ENCODE measurements around the gene CILP.
"Not testable (repeated sequence)": the region's sequence is repeated elsewhere in the genome, so short reads cannot be mapped to it uniquely, and the experiment has no call there.

CILP gene, protein sequence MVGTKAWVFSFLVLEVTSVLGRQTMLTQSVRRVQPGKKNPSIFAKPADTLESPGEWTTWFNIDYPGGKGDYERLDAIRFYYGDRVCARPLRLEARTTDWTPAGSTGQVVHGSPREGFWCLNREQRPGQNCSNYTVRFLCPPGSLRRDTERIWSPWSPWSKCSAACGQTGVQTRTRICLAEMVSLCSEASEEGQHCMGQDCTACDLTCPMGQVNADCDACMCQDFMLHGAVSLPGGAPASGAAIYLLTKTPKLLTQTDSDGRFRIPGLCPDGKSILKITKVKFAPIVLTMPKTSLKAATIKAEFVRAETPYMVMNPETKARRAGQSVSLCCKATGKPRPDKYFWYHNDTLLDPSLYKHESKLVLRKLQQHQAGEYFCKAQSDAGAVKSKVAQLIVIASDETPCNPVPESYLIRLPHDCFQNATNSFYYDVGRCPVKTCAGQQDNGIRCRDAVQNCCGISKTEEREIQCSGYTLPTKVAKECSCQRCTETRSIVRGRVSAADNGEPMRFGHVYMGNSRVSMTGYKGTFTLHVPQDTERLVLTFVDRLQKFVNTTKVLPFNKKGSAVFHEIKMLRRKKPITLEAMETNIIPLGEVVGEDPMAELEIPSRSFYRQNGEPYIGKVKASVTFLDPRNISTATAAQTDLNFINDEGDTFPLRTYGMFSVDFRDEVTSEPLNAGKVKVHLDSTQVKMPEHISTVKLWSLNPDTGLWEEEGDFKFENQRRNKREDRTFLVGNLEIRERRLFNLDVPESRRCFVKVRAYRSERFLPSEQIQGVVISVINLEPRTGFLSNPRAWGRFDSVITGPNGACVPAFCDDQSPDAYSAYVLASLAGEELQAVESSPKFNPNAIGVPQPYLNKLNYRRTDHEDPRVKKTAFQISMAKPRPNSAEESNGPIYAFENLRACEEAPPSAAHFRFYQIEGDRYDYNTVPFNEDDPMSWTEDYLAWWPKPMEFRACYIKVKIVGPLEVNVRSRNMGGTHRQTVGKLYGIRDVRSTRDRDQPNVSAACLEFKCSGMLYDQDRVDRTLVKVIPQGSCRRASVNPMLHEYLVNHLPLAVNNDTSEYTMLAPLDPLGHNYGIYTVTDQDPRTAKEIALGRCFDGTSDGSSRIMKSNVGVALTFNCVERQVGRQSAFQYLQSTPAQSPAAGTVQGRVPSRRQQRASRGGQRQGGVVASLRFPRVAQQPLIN

DNA sequence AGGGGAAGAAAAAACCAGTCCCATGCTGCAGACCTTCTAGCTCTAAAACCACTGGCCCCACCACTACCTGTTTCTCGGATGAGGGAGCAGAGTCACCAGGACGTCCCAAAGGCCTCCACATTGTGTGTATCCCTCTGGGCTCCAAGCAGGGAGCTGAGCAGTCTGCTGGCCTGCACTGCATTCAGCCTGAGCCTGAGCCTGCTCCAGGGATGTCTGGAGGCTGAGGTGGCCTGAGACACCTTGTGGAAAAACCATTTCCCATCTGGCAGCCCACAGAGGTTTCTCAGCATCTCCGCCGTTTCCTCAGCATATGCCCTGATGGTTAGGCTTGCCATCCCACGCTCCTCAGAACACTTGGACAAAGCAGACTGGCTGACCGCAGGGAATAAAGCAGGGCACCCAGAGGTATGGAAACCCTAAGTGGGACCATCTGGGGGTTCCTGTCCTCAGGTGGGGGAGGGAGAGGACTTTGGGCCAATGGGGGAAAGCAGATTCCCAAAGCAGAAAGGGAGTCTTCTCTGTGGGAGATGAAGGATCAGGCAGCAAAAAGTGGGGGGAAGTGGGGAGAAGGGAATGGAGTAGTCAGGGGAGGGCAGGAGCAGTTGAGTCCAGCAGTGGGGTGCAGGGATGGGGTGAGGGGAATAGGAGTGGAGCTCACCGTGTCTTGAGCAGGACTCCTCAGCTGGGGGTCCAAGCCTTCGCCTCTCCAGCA lies at the start of gene CILP:
CILP (minus strand) TSS at position 704 of the 712 bp plus-strand sequence. CDS start 1,718 bp downstream, outside the sequence.
- DNase-seq (ENCODE audit: low read depth), result no peak

DNA sequence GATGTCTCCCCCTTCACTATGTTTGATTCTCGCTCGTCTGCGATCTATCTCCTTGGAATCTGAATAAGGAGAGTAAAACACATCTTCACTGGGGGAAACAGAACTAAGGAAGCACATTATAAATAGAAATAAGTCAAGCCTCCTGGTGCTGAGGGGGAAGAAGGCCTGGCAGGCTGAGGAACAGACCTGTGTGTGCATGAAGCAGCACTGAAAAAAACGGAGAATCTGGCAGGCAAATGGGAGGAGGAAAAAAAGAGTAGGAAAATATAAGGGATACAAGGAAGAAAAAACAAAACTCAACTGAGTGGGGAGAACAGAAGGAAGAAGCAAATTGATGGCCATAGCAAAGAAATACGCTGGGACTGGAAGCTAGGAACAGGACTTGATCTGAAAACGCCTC lies 49.7 kb upstream of the CILP start:
- DNase-seq (ENCODE audit: low read depth), result no peak

DNA sequence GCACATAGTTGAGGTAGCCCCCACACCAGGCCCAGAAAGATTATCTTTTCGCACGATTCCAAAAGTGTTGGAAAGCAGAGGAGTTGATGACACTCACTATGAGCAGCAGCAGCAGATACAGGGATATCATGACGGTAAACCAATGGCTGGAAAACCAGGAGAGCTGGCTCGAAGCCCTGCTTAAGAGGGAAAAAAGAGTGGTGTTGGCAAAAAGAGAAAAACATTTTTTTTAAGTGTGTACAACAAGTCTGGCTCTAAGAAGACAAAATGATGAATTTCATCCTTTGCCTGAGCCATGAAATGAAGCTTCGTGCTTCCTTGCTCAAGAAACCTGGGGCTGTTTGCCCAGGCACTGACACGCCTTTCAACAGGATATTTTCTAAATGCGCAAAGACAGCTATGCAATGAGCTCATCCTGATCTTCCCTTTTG lies 48.1 kb upstream of the CILP start:
- no peak for DNase-seq (ENCODE audit: low read depth)

DNA sequence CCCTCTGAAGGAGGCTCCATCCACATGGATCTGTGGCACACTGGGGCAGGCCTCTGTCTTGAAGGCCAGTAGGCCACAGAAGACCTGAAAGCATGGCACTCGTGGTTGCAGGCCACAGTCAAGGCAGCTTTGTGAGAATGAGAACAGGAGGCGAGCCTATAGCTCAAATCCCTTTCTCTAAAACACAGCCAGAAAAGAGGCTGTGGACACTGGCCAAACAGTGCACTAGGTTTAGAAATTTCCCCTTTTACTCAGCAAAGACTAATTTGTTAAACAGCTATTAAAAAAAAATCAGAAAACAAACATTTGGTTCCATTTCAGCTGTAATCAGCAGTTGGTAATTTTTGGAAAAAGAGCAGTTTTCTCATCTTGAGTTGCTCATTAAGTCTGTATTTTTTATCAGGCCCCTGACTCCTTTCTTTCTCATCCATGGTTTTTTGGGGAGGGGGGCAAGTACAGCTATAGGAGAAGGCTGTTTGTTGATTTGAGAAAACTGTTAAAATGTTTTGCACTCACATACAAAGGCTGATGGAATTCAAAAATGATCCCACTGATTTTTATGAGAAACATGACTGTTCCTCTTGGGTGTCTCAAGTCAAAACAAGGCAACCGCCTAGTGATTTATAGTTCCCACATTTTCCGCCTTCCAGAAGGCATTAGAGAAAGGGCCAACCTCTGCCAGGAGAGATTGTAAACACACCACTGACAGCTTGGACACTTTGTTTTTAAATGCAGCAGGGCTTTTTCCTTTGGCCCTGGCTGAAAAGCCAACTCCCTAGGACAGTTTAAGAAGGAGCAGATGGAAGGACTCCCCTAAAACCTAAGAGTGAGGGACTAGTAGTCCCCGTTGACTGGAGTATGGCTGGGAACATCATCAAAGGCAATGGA lies 47.3 kb upstream of the CILP start:
- DNase-seq (ENCODE audit: low read depth), result no peak

DNA sequence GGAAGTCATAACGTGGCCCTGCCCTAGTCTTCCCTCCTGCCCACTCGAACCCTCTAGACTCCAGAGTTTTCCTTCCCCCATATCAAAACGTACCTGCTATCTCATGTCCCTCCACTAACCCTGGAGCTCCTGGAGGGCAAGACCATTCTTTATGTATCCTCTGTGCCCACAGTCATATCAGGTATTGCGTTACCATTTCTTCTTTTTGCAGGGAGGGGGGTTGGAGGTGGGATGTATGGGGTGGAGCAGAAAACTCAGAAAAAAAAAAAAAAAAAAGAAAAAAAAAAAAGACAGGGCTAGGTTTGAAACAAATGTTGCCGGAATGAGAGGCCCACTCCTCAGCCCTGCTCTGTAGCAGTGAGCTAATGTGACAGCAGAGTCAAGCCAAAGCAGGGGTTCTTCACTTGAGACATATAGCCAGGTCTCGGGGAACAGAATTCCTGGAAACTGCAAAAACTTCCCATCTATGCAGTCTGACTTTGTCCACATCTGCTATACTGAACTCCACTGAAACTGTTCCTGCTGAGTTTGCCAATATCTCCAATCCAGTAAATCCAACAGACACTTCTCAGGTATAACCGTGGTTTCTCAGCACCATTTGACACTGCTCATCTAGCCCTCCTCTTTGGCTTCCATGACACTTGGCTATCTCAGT lies 44.3 kb upstream of the CILP start:
- no peak for DNase-seq (ENCODE audit: low read depth)

DNA sequence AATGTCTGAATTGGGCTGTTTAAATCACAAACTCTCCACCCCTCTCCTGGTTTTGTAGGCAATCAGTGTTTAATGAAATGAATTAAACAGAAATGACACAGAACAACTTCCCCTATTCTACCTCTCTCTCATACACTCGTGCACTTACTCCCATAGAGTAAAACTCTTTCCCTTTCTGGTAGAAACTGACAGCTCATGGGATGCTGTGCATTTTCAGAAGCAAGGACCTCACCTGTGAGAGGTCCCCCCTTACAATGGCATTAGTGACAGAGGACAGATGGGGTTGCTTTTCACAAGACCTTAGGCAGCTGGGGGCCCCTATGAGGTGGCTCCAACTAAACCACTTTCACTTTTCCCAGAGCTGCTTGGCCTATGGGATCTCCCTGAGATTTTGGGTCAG lies 43.5 kb upstream of the CILP start:
- DNase-seq (ENCODE audit: low read depth), result no peak

DNA sequence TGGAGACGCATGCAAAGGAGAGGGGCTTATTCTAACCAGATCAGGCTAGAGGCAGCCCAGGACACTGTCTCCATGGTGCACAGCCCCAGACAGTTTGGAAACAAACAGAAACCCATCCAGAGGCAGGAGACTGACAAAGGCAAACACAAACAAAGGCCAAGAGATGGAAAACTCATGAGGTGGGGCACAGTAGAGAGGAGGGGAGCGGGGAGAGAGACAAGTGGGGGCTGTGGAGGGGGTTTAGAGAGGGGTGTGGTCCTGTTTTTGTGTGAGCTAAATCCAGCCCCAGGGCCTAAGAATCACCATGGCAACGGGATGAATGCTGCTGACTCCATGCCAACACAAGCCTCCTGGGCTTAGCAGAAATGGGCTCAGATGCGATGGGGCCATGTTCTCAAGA lies 43.1 kb upstream of the CILP start:
- no peak for DNase-seq (ENCODE audit: low read depth)

DNA sequence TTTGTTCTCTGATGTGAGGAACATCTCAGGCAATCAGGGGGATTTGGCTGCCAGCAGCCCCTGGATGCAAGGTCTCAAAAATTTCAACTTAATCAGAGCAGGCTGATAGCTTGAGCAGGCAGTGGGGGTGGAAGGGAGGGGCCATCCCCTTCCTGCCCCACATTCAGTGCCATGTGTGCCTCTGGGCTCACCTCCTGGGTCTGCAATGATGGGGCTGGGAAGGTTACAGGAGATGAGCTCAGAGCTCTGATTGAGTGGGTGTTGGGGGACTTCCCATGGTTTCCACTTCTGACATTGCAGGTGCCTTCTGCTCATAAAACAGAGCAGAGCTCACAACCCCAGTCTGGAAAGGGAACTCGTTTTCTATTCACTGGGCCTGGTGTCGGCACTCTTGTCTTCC lies 38.4 kb upstream of the CILP start:
- peak; percentile 31 for DNase-seq (ENCODE audit: low read depth)

DNA sequence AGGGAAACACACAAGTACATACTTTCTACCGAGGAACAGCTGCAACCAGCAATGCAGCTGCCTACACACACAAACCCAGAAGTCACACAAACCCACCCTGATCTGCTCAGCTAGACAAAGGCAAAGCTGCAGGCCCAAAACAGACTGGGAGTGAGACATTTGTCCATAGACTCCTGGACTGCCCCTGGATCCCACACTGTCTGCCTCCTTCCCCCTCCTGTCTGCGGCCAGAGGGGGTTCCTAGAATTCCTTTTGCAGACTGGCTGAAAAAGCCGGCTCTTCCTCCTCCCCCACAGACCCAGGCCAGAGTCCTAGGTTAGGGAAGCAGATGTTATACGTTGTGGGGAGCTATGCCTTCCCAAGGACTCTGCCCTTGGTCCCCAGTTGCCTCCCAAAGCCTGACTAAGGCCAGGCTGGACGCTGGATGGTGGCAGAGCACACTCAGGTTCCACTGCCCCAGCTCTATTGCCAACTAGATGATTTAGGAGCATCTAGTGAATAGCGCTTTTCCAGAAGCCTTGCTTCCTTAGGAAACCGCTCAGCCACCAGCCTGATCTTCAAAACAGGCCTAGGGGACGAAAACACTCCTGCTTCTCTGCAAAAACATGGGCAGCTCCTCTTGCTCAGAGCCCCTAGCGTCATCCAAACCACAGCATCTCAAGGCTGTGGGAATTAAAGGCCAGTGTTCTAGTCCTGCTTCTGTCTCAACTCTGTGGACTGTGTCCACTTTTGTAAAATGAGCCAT lies 37.4 kb upstream of the CILP start:
- no peak for DNase-seq (ENCODE audit: low read depth)

DNA sequence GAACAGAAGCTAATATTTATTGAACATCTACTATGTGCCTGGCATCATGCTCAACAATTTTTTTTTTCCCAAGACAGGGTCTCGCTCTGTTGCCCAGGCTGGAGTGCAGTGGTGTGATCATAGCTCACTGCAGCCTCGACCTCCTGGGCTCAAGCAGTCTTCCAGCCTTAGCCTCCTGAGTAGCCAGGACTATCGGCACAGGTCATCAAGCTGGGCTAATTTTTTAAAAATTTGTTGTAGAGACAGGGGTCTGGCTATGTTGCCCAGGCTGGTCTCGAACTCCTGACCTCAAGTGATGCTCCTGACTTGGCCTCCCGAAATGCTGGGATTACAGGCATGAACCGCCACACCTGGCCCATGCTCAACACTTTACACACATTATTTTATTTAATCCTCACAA lies 35.7 kb upstream of the CILP start:
- no peak for DNase-seq (ENCODE audit: low read depth)

DNA sequence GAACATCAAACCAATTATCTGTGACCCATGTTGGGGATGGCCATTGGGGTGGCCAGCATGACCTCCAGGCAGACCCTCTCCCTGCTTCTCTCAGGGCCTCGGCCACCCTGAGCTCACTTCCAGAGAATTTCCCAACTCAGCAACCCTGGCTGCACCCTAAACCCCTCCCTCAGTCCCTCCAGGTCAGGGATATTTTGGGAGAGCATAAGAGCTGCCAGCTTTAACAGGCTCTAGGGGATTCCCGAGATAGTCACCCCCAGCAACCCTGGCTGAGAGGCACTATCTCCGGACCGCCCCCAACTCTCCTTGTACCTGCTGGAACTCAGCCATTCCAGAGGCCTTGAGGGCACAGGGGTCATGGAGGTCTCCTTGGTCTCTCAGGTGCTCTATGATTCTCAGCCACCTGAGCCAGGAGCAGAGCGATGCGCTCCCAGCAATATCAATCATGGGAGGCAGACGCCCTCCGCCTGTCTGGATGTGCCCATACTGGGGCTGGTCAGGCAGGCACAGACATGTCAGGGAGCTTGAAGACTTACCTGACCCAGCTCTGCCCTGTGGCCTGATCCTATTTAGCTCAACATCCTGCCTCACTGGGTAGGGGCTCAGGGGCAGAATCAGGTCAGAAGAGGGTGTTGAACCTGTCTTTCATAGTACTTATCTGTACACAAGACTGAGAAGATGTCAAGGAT lies 34.9 kb upstream of the CILP start:
- no peak for DNase-seq (ENCODE audit: low read depth)

DNA sequence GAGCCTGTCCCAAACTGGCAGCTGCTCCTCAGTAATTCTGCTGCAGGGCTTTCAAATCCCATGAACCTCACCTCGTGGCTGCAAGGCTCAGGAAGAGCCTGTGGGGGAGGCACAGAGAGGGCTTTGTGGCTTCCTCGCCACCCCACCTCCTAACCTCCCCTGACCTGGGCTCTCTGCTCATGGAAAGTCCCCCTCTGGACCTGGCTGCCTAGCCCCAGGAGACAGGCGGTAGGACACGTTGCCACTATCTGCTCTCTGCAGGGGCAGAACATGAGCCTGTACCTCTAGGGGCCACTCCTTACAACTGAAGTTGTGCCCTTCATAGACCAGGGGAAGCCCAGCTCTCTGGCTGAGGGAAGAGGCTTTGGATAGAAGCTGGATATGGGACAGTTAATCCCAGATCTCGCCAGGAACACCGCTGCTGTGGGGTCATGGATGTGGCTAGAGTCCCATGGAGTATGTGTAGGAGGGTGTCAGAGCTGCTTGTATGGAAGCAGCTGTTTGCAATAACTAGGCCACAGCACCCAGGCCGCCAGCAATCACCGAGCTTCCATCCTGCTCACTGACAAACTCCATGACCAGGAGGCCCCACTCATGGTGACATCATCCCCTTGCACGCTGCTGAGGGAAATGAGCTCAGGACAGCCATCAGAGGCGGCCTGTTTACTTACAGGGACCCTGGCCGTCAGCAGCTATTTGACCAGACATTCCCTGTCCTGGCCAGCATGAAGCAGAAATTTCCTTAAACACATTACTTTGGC lies 34.0 kb upstream of the CILP start:
- DNase-seq (ENCODE audit: low read depth), result no peak

DNA sequence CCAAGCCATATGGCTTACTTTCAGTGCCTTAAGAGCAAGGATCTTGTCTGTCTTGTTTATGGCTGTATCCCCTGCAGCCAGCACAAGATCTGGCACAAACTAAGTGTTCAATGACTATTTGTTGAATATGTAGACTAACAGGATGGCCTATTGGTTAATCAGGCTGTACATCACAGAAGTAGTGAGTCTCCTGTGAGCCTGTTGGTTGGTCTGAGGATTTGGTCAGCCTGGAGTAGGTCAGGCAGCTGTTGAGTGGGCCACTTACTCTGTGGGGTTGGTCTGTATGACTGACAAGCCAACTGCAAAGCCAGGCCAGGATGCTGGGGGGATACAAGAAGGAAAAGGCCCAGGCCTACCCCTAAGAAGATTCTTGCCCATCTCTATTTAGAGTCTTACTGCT lies 33.4 kb upstream of the CILP start:
- DNase-seq (ENCODE audit: low read depth), result no peak

DNA sequence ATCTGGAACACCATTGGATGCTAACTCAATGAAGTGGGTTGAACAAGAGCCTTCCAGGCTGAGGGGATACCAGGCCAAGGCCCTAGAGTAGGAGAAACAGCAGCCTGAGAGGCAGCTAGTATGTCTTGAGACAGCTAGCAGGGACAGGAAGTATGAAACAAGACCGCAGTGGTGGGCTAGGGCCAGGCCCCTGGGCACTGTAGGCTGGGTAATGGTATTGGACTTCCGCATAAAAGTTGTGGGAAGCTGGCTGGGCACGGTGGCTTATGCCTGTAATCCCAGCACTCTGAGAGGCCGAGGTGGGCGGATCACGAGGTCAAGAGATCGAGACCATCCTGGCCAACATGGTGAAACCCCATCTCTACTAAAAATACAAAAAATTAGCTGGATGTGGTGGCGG lies 25.2 kb upstream of the CILP start:
- DNase-seq (ENCODE audit: low read depth), result not testable (repeated sequence)

DNA sequence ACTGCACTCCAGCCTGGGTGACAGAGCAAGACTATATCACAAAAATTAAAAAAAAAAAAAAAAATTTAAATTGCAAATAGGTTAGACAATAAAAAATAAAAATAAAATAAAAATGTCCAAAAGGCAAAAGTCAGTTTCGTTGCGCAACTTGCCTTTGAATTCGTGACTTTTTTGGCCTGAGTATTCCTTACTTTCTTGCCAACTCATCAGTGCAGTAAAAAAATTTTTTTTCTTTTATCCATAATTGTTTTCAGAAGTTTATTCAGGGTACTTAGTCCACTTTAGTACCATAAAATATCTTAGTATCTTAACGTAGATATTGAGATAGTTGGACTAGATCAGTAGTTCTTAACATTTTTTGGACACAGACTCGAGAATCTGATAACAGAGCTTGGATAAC lies 22.4 kb upstream of the CILP start:
- no peak for DNase-seq (ENCODE audit: low read depth)

DNA sequence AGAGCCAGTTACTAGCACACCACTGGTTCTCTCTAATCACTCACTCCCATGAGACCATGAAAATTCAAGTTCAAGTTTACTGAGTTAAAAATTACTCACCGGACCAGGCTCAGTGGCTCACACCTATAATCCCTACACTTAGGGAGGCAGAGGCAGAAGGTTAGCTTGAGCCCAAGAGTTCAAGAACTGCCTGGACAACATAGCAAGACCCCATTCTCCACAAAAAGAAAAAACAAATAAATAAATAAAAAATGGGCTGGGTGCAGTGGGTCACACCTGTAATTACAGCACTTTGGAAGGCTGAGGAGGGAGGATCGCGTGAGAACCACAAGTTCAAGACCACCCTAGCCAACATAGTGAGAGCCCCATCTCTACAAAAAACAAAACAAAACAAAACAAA lies 21.2 kb upstream of the CILP start:
- DNase-seq (ENCODE audit: low read depth), result no peak

DNA sequence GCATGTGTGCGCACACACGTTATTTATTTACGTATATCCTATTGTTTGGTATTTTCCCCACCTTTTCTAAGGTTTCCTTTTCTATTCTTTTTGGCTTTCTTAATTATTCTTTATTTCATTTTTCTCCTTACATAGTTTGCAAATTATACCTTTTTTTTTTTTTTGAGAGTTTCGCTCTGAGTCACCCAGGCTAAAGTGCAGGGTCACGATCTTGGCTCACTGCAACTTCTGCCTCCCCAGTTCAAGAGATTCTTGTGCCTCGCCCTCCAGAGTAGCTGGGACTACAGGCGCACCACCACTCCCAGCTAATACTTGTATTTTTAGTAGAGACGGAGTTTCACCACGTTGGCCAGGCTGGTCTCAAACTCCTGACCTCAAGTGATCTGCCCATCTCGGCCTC lies 20.0 kb upstream of the CILP start:
- DNase-seq (ENCODE audit: low read depth), result no peak

DNA sequence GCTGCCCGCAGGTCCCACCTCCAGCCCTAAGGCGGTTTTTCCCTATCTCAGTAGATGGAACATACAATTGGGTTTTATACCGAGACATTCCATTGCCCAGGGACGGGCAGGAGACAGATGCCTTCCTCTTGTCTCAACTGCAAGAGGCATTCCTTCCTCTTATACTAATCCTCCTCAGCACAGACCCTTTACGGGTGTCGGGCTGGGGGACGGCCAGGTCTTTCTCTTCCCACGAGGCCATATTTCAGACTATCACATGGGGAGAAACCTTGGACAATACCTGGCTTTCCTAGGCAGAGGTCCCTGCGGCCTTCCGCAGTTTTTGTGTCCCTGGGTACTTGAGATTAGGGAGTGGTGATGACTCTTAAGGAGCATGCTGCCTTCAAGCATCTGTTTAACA lies 15.6 kb upstream of the CILP start:
- DNase-seq (ENCODE audit: low read depth), result not testable (repeated sequence)
